Measurements from ENCODE around the gene NUDT16L1.

Gene NUDT16L1

GRCh38 chr16:4729876-4730275 is 36.5 kb downstream of the NUDT16L1 start:
- H3K27me3 ChIP-seq (ENCODE audit: insufficient read depth, low read length, poor library complexity) = no peaks in the 10 kb centered on the region
- H2AFZ ChIP-seq (ENCODE audit: low read depth, low read length) = no peak overlapping the region
- no peak for TF ChIP-seq CTCF (IDR thresholded peaks at IDR 0.05; ENCODE audit: borderline replicate concordance, extremely low read depth, low read length, poor library complexity, severe bottlenecking)
- TF ChIP-seq EZH2 (IDR thresholded peaks at IDR 0.05; ENCODE audit: borderline replicate concordance, low read depth, low read length, severe bottlenecking) = no peak
- no peak overlapping the region for H3K27ac ChIP-seq (ENCODE audit: low read length)
- no peak overlapping the region for H3K9ac ChIP-seq (ENCODE audit: low read depth, low read length)
- ATAC-seq (ENCODE audit: insufficient read depth, low read depth) (no peak), DNase-seq (no peak)
- no peaks in the 10 kb centered on the region for H3K9me3 ChIP-seq (ENCODE audit: insufficient read depth, low read length, severe bottlenecking)
- H3K4me3 ChIP-seq (ENCODE audit: low read depth in 1 of 2, low read length in 2 of 2) = no peak overlapping the region
- H3K4me2 ChIP-seq (ENCODE audit: insufficient read depth, low read length) = no peak overlapping the region
- H3K4me1 ChIP-seq (ENCODE audit: insufficient read depth, low read length) = peaks cover 23% of the 10 kb centered on the region
- H4K20me1 ChIP-seq (ENCODE audit: insufficient read depth, low read length) = peaks cover 2% of the 10 kb centered on the region; the same call in 1 of the 2 replicates
- H3K36me3 ChIP-seq (ENCODE audit: insufficient read depth, low read length) = peaks cover 44% of the 10 kb centered on the region
- peaks cover 22% of the 10 kb centered on the region for H3K79me2 ChIP-seq (ENCODE audit: insufficient read depth, low read length)

- Histone ChIP-seq H3K27me3 (ENCODE audit: insufficient read depth, low read length, poor library complexity) (no peaks in the 10 kb centered on the region), H3K79me2 (ENCODE audit: insufficient read depth, low read length) (peaks cover 22% of the 10 kb centered on the region), H3K9ac (ENCODE audit: low read depth, low read length) (peak overlapping the region; percentile 85), H3K4me2 (ENCODE audit: insufficient read depth, low read length) (peak overlapping the region; percentile 99), H3K27ac (ENCODE audit: low read length) (0 out of 2 replicates have a peak overlapping the region, but pooled peaks have one; percentile 69), H3K4me3 (ENCODE audit: low read depth in 1 of 2, low read length in 2 of 2) (peak overlapping the region; percentile 89 to 94; a peak in 3 of 4 replicates), H3K9me3 (ENCODE audit: insufficient read depth, low read length, severe bottlenecking) (no peaks in the 10 kb centered on the region), H3K36me3 (ENCODE audit: insufficient read depth, low read length) (peaks cover 20% of the 10 kb centered on the region), H4K20me1 (ENCODE audit: insufficient read depth, low read length) (peaks cover 2% of the 10 kb centered on the region; the same call in 1 of the 2 replicates), H3K4me1 (ENCODE audit: insufficient read depth, low read length) (peaks cover 32% of the 10 kb centered on the region), H2AFZ (ENCODE audit: low read depth, low read length) (peak overlapping the region; percentile 97)
- TF ChIP-seq EZH2 (IDR thresholded peaks at IDR 0.05; ENCODE audit: borderline replicate concordance, low read depth, low read length, severe bottlenecking) (no peak), CTCF (IDR thresholded peaks at IDR 0.05; ENCODE audit: borderline replicate concordance, extremely low read depth, low read length, poor library complexity, severe bottlenecking) (no peak)
- DNase-seq (no peak), ATAC-seq (ENCODE audit: insufficient read depth, low read depth) (no peak)
These were observed 39.9 kb downstream of the NUDT16L1 start for GRCh38 chr16:4733211-4733742.

- H3K27ac ChIP-seq (ENCODE audit: low read length) = peak overlapping the region; percentile 69; the same call in 1 of the 2 replicates
- TF ChIP-seq EZH2 (IDR thresholded peaks at IDR 0.05; ENCODE audit: borderline replicate concordance, low read depth, low read length, severe bottlenecking) = no peak
- no peak for TF ChIP-seq CTCF (IDR thresholded peaks at IDR 0.05; ENCODE audit: borderline replicate concordance, extremely low read depth, low read length, poor library complexity, severe bottlenecking)
- peaks cover 22% of the 10 kb centered on the region for H3K79me2 ChIP-seq (ENCODE audit: insufficient read depth, low read length)
These were observed 40.3 kb downstream of the NUDT16L1 start for GRCh38 chr16:4733747-4734062.

More at GRCh38 chr16:4733747-4734062, 40.3 kb downstream of the NUDT16L1 start:
- DNase-seq (no peak), ATAC-seq (ENCODE audit: insufficient read depth, low read depth) (peak; percentile 16)
- H4K20me1 ChIP-seq (ENCODE audit: insufficient read depth, low read length) = peaks cover 1% of the 10 kb centered on the region; the same call in 1 of the 2 replicates
- H3K4me3 ChIP-seq (ENCODE audit: low read depth in 1 of 2, low read length in 2 of 2) = peak overlapping the region; percentile 89 to 94
- peaks cover 32% of the 10 kb centered on the region for H3K4me1 ChIP-seq (ENCODE audit: insufficient read depth, low read length)
- H2AFZ ChIP-seq (ENCODE audit: low read depth, low read length) = peak overlapping the region; percentile 97
- H3K4me2 ChIP-seq (ENCODE audit: insufficient read depth, low read length) = peak overlapping the region; percentile 99
- H3K9ac ChIP-seq (ENCODE audit: low read depth, low read length) = peak overlapping the region; percentile 85
- no peaks in the 10 kb centered on the region for H3K9me3 ChIP-seq (ENCODE audit: insufficient read depth, low read length, severe bottlenecking)
- H3K36me3 ChIP-seq (ENCODE audit: insufficient read depth, low read length) = peaks cover 16% of the 10 kb centered on the region
- no peaks in the 10 kb centered on the region for H3K27me3 ChIP-seq (ENCODE audit: insufficient read depth, low read length, poor library complexity)

All from DND-41 (cell line).